ENCODE measurements around the gene NKX2-4. TPM values are rescaled to one million over a fixed set of nuclear protein-coding genes. Genes with fewer than 3 reads are reported as not detected.
"Not testable (repeated sequence)": the region's sequence is repeated elsewhere in the genome, so short reads cannot be mapped to it uniquely, and the experiment has no call there.

The NKX2-4 gene
- total RNA-seq, 1 experiment from 2014 or later, result not detected

- Mint-ChIP-seq H3K4me1 (ENCODE audit: low read depth, unreplicated experiment) (peaks cover 8% of the 10 kb centered on the region), H3K27me3 (ENCODE audit: unreplicated experiment) (no peaks in the 10 kb centered on the region), H3K36me3 (ENCODE audit: insufficient read depth, unreplicated experiment) (peaks cover 5% of the 10 kb centered on the region), H3K27ac (ENCODE audit: unreplicated experiment) (no peak overlapping the region), H3K9me3 (ENCODE audit: low read depth, unreplicated experiment) (no peaks in the 10 kb centered on the region), H3K4me3 (ENCODE audit: low read depth, unreplicated experiment) (no peak overlapping the region)
- CTCF ChIA-PET, result no interaction called here
- BruUV-seq (replicated peaks), result no TSS peak
- intact Hi-C loops (cut with micrococcal nuclease; ENCODE audit: unreplicated experiment), result no loop called here
- TF ChIP-seq, protein P1, sequence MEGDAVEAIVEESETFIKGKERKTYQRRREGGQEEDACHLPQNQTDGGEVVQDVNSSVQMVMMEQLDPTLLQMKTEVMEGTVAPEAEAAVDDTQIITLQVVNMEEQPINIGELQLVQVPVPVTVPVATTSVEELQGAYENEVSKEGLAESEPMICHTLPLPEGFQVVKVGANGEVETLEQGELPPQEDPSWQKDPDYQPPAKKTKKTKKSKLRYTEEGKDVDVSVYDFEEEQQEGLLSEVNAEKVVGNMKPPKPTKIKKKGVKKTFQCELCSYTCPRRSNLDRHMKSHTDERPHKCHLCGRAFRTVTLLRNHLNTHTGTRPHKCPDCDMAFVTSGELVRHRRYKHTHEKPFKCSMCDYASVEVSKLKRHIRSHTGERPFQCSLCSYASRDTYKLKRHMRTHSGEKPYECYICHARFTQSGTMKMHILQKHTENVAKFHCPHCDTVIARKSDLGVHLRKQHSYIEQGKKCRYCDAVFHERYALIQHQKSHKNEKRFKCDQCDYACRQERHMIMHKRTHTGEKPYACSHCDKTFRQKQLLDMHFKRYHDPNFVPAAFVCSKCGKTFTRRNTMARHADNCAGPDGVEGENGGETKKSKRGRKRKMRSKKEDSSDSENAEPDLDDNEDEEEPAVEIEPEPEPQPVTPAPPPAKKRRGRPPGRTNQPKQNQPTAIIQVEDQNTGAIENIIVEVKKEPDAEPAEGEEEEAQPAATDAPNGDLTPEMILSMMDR (IDR thresholded peaks at IDR 0.05; ENCODE audit: unreplicated experiment), result no peak
- no peak for DNase-seq
Observed at GRCh38 chr20:21373436-21373835, 23.9 kb downstream of the NKX2-4 start.

- TF ChIP-seq, protein P1 (IDR thresholded peaks at IDR 0.05; ENCODE audit: unreplicated experiment), result no peak
- no peak for DNase-seq
- intact Hi-C loops (cut with micrococcal nuclease; ENCODE audit: unreplicated experiment), result no loop called here
- no peak overlapping the region for H3K4me3 Mint-ChIP-seq (ENCODE audit: low read depth, unreplicated experiment)
- CTCF ChIA-PET, result no interaction called here
- peaks cover 5% of the 10 kb centered on the region for H3K36me3 Mint-ChIP-seq (ENCODE audit: insufficient read depth, unreplicated experiment)
- BruUV-seq (replicated peaks), result no TSS peak
- no peak overlapping the region for H3K27ac Mint-ChIP-seq (ENCODE audit: unreplicated experiment)
- H3K4me1 Mint-ChIP-seq (ENCODE audit: low read depth, unreplicated experiment), result peaks cover 8% of the 10 kb centered on the region
- H3K27me3 Mint-ChIP-seq (ENCODE audit: unreplicated experiment), result no peaks in the 10 kb centered on the region
- no peaks in the 10 kb centered on the region for H3K9me3 Mint-ChIP-seq (ENCODE audit: low read depth, unreplicated experiment)
Observed at GRCh38 chr20:21372016-21372415, 25.3 kb downstream of the NKX2-4 start.

GRCh38 chr20:21371193-21371592 is 26.1 kb downstream of the NKX2-4 start:
- Mint-ChIP-seq H3K27ac (ENCODE audit: unreplicated experiment) (no peak overlapping the region), H3K4me1 (ENCODE audit: low read depth, unreplicated experiment) (peaks cover 2% of the 10 kb centered on the region)

GRCh38 chr20:21368791-21369190 is 28.5 kb downstream of the NKX2-4 start:
- Mint-ChIP-seq H3K36me3 (ENCODE audit: insufficient read depth, unreplicated experiment) (peaks cover 5% of the 10 kb centered on the region), H3K27me3 (ENCODE audit: unreplicated experiment) (no peaks in the 10 kb centered on the region), H3K9me3 (ENCODE audit: low read depth, unreplicated experiment) (no peaks in the 10 kb centered on the region), H3K27ac (ENCODE audit: unreplicated experiment) (no peak overlapping the region), H3K4me1 (ENCODE audit: low read depth, unreplicated experiment) (no peaks in the 10 kb centered on the region), H3K4me3 (ENCODE audit: low read depth, unreplicated experiment) (no peak overlapping the region)
- CTCF ChIA-PET, result no interaction called here
- BruUV-seq (replicated peaks), result no TSS peak
- no peak for DNase-seq
- intact Hi-C loops (cut with micrococcal nuclease; ENCODE audit: unreplicated experiment), result no loop called here
- TF ChIP-seq, protein P1 (IDR thresholded peaks at IDR 0.05; ENCODE audit: unreplicated experiment), result no peak

More at GRCh38 chr20:21371193-21371592, 26.1 kb downstream of the NKX2-4 start:
- intact Hi-C loops (cut with micrococcal nuclease; ENCODE audit: unreplicated experiment), result no loop called here
- DNase-seq, result no peak
- no TSS peak for BruUV-seq (replicated peaks)
- no peaks in the 10 kb centered on the region for H3K27me3 Mint-ChIP-seq (ENCODE audit: unreplicated experiment)
- H3K4me3 Mint-ChIP-seq (ENCODE audit: low read depth, unreplicated experiment), result no peak overlapping the region
- no peaks in the 10 kb centered on the region for H3K9me3 Mint-ChIP-seq (ENCODE audit: low read depth, unreplicated experiment)
- TF ChIP-seq, protein P1 (IDR thresholded peaks at IDR 0.05; ENCODE audit: unreplicated experiment), result no peak
- CTCF ChIA-PET, result no interaction called here
- H3K36me3 Mint-ChIP-seq (ENCODE audit: insufficient read depth, unreplicated experiment), result peaks cover 5% of the 10 kb centered on the region

GRCh38 chr20:21366273-21366672 is 31.1 kb downstream of the NKX2-4 start:
- DNase-seq; CTCF ChIA-PET; H3K9me3 Mint-ChIP-seq (ENCODE audit: low read depth, unreplicated experiment); H3K27ac Mint-ChIP-seq (ENCODE audit: unreplicated experiment); intact Hi-C loops (cut with micrococcal nuclease; ENCODE audit: unreplicated experiment); H3K4me3 Mint-ChIP-seq (ENCODE audit: low read depth, unreplicated experiment); H3K4me1 Mint-ChIP-seq (ENCODE audit: low read depth, unreplicated experiment); H3K27me3 Mint-ChIP-seq (ENCODE audit: unreplicated experiment); BruUV-seq (replicated peaks): not testable (repeated sequence)
- H3K36me3 Mint-ChIP-seq (ENCODE audit: insufficient read depth, unreplicated experiment), result peaks cover 11% of the 10 kb centered on the region
